Stimulated activated CD8-positive, alpha-beta memory T cell treated with anti-CD3 and anti-CD28 coated beads, Interleukin-4, amount 100 ng/mL, for 1 hour (primary cell): ENCODE results near the gene BCL7B.
"Not testable (repeated sequence)": the region's sequence is repeated elsewhere in the genome, so short reads cannot be mapped to it uniquely, and the experiment has no call there.

Experiments
- DNase-seq, 2 donors: peaks; one replicate each; pipeline ENCODE4 v3.0.0-alpha.2; 2020; ENCODE audit warnings: low read depth in 2 of 2, low spot score in 1 of 2

Gene BCL7B

DNA sequence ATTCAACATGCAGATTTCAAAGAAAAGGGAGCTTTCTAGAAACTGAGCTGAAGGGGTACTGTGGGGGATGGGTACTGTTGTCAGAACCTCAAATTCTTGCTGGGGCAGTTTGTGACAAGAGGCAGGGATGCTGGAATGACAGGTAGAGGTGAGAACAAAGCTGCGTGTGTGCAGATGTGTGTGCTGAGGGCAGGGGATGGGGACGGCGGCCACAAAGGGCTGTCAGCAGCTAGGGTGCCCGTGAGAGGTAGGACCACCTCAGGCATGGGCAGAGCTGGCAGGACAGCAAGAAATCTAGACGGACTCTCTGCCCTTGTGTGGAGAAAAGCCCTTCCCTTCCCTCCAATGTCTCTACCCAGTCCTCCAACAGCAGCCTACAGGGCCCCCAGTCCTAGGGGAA is 21.0 kb downstream of the BCL7B start:
- no peak for DNase-seq

DNA sequence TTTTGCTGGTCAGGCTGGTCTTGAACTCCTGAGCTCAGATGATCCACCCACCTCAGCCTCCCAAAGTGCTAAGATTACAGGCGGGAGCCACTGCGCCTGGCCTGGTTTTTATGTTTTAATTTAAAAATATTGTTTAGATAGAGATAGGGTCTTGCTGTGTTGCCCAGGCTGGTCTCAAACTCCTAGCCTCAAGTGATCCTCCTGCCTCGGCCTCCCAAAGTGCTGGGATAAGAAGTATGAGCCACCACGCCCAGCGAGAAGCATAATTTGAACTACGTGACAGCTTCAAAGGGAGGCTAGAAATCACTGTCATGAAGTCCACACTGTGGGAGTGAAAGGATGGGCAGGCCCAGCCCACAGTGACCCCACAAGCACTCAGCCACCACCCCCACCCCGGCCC is 21.6 kb downstream of the BCL7B start:
- DNase-seq: not testable (repeated sequence)

DNA sequence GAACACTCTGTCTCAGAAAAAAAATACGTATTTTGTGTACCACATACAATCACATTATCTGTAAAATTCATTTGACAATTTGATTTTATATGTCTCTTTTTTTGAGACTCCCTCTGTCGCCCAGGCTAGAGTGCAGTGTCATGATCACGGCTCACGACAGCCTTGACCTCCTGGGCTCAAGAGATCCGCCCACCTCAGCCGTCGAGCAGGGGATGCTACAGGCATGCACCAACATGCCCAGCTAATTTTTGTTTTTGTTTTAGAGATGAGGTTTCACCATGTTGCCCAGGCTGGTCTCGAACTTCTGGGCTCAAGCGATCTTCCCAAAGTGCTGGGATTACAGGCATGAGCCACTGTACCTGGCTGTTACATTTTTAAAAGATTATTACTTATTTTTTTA is 23.7 kb downstream of the BCL7B start:
- no peak for DNase-seq

DNA sequence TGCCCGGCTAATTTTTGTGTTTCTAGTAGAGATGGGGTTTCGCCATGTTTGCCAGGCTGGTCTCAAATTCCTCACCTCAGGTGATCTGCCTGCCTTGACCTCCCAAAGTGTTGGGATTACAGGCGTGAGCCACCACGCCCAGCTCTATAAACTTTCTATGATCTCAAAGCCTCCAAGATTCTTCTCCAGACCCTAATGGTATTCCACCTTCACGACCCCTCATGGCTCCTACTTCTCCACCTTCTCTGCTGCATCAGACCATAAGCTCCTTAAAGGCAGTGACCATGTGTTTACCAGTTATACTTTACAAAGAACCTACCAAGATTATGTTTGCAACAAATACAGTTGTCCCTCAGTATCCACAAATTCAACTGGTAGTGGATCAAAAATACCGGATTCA is 25.3 kb downstream of the BCL7B start:
- no peak for DNase-seq

DNA sequence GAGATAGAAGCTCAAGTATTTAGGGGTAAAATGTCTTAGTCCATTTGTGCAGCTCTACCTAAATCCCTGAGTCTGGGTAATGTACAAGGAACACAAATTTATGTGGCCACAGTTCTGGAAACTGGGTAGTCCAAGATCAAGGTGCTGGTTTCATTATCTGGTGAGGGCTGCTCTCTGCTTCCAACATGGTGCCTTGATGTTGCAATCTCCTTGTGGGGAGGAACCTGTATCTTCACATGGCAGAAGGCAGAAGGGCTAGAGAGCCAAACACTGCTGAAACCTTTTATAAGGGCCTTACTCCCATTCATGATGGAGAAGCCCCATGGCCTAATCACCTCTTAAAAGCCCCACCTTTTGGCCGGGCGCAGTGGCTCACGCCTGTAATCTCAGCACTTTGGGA is 26.7 kb downstream of the BCL7B start:
- no peak for DNase-seq

DNA sequence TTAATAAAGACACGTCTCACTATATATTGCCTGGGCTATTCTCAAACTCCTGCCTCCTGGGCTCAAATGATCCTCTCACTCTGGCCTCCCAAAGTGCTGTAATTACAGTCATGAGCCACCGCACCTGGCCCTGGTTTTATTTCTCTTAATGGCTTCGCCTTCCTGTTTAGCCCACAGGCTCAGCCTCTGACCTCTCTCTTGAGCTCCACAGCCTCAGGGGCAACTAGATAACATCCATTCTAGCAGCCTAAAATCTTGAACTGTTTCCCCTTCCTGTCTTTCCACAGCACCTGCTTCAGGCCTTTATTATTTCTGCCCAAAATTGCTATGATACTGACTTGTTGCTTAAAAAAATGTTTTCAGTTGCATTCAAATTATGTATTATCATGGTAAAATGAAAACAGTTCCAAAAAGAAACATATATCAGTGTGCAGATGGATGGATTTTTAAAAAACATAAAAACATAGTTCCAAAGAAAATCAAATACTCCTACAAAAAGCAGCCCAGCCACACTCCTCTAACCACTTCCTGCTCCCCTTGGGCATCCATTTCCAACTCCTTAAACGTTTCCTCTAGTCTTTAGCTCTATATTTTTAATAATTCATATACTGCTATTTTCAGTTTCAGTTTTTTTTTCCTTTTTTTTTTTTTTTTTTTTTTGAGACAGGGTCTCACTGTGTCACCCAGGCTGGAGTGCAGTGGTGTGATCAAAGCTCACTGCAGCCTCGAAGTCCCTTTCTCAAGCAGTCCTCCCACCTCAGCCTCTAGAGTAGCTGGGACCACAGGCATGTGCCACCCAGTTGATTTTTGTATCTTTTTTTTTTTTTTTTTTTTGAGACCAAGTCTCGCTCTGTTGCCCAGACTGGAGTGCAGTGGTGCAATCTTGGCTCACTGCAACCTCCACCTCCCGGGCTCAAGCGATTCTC is 30.3 kb downstream of the BCL7B start:
- no peak for DNase-seq

DNA sequence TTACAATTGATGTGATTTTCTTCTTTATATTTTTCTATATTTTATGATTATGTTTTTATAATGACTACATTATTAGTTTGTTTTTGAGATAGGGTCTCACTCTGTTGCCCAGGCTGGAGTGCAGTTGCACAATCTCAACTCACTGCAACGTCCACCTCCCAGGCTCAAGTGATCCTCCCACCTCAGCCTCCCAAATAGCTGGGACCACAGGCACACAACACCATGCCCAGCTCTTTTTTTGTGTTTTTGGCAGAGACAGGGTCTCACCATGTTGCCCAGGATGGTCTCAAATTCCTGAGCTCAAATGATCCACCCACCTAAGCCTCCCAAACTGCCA is 31.4 kb downstream of the BCL7B start:
- DNase-seq: not testable (repeated sequence)

DNA sequence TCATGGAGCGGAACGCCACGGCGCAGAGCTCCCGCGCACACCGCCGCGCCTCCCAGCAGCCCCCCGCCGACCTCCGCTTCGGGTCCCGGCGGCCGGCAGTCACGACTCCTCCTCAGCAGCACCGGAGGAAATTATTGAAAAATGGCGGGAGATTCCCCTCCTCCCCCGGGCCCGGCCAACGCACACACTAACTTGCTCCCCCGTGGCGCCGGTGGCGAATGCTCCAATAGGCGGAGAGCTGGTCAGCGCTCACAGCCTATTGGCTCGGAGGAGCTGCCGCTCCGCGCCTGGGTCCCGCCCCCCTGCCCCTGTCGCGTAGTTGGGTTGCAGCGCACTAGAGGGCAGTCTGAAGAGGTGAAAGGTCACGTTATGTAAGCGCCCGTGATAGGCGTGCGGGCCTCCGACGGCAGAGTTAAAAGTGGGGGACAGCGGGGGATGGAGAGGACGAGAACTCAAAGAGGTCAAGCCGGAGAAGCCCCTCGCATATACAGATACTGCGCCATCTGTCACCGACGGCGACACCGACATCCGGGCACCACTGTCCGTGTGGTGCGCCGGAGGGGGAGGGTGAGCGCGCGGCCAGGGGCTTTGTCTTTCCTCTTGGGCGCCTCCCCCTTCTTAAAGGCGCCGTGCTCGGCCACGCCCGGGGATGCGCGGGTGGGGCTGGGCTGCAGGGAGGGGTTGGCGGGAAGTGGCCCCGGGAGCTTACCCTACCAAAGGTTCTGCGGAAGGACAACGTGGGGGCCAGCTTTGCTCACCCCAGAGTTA is 35.2 kb downstream of the BCL7B start, which contains the start of gene BAZ1B:
Gene BAZ1B, minus strand, starts transcription at position 189 of the 768 bp plus-strand sequence. CDS start 360 bp downstream, outside the sequence.
- DNase-seq: peak; percentile 89 to 93

DNA sequence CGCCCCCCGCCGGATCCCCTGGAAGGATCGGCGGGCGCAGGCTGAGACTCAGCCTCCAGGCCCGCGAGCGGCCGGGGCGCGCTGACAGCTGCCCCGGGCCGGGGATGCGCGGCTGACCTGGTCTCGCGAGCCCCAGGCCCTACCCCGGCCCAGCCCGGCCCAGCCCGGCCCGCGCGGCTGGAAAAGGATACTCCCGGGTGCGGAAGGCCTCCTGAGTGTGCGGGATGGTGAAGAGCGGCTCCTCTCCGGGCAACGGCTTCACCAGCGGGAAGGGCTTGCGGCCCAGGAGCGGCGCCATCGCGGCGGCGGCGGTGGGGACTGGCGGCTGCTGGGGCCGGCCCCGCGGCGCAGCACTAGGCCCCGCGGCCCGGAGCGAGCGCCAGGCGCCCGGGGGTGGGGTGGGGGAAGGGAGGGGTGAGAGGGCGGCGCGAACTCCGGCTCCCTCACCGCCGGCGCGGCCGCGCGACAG is 35.8 kb downstream of the BCL7B start:
- DNase-seq: peak in 1 of 2 donors; percentile 18

DNA sequence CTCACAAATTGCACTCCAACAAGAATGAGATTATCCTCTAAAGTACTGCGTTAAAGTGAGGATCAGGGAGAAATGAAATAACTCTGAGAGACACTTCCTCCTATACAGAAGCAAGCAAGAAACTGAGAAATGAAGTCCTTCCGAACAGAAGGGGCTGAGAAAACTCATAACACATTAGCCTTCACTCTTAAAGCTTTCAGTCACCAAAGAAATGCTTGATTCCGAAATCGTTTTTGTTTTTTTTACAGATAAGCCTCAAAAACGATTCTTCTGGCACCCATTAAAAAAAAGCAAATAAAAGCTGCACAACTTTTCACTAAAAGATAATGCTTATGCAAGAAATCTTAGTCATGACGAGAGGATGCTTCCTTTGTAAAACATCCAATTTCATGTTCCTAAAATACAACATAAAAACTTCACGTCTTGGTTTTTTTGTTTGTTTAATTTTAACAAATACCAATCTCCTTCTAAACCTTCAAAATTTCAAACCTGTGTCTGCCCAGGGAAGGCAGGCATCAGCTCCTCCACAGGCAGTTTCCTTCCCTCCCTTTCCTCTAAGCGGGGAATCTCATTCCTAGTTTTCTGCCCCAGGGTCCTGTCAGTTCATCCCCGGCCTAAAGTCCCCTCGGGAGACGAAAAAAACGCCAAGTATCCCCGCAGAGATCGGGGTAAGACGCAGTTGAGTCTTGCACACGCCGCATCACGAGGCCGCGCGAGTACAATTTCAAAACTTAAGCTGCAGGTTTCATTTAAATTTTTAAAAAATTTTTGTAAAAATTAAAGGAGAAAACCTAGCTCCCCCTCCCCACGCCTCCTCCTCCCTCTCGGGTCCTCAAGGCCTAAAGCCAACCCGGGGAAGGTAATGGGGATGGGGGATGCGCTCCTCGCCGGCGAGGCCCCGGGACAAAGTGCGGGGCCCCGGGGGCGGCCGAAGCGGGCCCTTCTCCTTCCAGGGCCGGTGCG is 36.5 kb downstream of the BCL7B start:
- DNase-seq: no peak

DNA sequence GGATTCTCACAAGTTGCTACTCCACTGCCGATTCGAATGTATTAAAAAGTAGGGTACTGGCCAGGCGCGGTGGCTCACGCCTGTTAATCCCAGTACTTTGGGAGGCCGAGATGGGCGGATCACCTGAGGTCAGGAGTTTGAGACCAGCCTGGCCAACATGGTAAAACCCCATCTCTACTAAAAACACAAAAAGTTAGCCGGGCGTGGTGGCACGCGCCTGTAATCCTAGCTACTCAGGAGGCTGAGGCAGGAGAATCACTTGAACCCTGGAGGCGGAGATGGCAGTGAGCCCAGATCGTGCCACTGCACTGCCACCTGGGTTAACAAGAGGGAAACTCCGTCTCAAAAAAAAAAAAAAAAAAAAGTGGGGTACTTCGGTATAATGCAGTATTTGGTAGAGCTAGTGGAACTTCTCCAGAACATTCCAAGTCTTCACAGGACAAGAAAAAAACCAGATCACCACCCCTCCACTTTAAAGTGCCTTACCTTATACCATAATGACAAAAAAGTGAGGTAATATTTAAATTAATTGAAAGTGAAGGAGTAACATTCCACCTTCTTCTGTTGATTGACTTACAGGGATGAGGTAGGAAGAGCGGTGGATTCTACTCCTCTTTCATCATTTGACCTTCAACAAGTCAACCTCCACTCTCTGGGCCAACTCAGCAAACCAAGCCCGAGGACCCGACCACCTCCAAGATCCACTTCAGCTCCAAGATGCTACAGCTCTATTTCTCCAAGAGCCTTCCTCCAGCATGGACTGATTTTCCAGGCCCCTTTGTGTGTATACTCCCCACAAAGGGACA is 37.4 kb downstream of the BCL7B start:
- no peak for DNase-seq

DNA sequence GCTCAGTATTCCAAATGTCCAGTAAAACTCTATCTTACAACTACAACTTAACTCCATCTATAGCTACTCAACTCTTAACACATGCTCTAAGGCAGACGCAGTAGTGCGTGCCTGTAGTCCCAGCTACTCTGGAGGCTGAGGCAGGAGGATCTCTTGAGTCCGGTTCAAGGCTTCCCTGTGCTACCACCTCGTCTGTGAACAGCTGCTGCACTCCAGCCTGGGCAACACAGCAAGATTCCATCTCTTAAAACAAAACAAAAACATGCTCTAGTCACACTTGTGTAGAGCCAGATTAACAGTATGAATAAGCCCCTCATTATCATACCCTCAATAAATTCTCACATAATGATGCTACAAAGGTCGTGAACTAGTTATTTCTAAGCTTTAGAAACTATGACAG is 39.0 kb downstream of the BCL7B start:
- no peak for DNase-seq

DNA sequence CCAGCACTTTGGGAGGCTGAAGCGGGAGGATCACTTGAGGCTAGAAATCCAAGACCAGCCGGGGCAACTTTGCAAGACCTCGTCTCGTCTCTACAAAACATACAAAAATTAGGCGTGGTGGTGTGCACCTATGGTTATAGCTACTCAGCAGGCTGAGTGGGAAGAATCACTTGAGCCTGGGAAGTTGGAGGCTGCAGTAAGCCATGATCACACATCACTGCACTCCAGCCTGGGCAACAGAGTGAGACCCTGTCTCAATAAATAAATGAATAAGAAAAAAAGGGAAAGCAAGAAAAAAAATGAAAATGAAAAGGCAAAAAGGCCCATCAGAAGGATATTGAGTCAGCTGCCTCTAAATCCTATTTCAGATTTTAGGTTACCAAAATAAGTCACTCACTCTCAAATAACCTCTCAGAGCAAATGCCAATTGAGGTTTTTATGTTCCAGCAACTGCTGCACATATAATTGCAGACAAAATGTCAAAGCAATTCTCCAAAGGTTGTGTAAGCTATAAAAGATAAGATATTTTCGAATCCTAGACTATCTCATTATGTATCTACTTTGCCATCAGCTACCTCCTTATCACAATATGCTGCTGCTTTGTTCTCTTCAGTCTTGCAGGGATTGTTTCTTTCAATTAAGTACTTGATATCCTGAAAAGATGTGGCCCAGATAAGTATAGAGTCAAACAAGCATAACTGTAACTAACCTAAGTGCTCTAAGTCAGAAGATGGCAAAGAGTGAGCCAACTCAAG is 40.1 kb downstream of the BCL7B start:
- no peak for DNase-seq

DNA sequence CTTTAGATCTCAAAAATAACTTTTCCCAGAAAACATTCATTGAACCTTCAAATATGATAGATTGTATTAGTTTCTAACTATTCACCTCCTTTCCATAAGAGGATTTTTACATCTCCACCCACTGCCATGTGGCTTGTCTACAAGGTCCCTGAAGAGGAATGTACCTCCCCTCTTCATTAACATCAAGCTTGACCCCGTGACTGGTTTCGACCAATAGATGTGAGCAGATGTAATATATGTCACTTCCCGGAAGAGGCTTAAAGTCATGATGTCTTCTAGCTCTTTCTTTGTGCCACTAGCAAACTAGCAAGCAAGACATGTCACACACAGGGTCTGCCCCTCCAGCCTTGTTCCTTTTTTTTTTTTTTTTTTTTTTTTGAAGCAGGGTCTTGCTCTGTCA is 42.3 kb downstream of the BCL7B start:
- no peak for DNase-seq

DNA sequence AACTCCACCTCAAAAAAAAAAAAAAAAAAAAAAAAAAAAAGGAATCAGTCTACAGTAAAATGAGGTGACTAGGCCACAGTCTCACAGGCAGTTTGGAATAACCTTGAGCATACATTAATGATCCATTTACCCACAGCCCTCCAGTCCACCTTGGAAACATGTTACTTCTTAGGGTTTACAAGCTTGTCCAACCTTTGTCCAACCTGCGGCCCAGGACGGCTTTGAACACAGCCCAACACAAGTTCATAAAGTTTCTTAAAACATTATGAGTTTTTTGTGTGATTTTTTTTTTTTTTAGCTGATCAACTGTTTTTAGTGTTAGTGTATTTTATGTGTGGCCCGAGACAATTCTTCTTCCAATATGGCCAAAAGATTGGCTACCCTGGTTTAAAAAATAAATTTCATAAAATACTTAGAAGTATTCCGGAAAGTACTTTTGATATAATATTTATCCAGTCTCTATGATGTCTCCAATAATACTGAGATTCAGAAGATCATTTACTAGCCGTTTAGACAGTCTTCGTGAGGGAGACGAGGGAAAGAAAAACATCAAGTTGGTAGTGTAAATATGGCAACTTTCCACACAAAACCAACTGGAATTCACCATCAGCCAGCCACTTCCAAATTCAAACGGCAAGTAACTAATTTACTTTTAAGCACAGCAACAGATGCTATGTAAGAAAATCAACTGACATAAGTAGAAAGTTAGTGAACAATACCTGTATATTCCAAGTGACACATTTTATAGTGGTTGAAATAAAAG is 45.3 kb downstream of the BCL7B start:
- no peak for DNase-seq

DNA sequence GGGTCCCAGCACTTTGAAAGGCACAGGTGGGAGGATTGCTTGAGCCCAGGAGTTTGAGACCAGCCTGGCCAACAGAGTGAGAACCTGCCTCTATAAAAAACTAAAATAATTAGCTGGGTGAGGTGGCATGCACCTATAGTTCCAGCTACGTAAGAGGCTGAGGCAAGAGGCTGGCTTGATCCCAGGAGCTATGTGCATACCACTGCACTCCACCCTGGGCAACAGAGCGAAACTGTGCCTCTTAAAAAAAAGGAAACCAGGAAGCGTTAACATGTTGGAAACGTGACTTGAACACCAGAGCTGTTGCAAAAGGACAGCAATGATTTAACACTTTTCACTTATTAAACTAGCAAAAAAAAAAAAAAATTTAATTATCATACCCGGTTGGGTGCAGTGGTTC is 48.0 kb downstream of the BCL7B start:
- DNase-seq: no peak

DNA sequence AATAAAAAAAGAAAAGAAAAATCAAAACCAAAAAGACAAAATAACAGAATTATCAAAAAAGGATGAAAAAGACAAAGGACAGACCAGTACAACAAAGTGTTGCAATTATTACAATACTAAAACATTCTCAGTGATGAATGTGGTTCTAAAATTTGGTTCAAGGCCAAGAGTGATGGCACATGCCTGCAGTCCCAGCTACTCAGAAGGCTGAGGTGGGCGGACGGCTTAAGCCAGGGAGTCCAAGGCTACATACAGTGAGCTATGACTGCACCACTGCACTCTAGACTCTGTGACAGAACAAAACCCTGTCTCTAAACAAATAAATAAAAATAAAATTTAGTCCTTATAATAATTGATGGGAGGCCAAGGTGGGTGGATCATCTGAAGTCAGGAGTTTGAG is 49.9 kb downstream of the BCL7B start:
- no peak for DNase-seq

DNA sequence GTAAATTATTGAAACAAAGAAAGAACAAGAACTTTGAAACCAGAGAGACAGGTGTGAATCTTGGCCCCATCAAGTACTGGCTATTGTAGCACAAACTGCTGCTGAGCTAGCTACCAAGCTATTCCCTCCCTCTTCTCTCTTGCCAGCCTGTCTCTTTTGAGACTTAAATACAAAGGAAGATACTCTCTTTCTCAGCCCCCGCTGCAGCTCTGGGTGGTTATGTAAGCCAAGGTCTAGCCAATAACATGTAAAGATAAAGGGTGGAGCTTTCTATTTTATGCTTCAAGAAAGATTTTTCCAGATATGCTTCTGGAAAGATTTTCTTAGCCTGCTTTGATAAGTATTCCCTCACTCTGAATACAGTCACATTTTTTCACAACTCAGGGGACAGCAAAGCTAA is 52.6 kb downstream of the BCL7B start:
- DNase-seq: no peak

DNA sequence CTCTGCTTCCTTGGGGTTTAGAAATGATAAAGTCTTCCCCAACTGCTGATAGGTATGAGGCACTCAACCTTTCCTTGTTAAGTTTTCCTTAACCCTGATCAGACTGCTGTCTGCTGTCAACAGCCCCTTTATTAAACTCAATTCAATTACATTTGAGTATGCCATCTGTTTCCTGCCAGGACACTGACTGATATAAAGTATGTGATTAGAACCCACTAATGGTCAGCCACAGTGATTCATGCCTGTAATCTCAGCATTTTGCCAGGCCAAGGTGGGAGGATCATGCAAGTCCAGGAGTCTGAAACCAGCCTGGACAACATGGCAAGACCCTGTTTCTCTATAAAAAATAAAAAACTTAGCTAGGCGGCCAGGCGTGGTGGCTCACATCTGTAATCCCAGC is 53.5 kb downstream of the BCL7B start:
- DNase-seq: no peak
